ENCODE results near the gene DSTN. TPM values are rescaled to one million over a fixed set of nuclear protein-coding genes. Genes with fewer than 3 reads are reported as not detected.
A peak's percentile ranks its signal among the peaks of the same experiment; 100 is the strongest.

DSTN gene
- polyA plus RNA-seq, 1 experiment: 295 TPM

GRCh38 chr20:17555106-17555505 lies 14.8 kb upstream of the DSTN start:
- Histone ChIP-seq H3K36me3 (ENCODE audit: control insufficient read depth, insufficient read depth, low read length) (no peaks in the 10 kb centered on the region), H3K27me3 (ENCODE audit: control insufficient read depth, insufficient read depth, low read length) (no peaks in the 10 kb centered on the region), H3K4me3 (ENCODE audit: low read depth, low read length) (no peak overlapping the region)
- POLR2A ChIA-PET: no interaction called here
- TF ChIP-seq CTCF (IDR thresholded peaks at IDR 0.05; ENCODE audit: insufficient read depth, low read depth, low read length): no peak
- CTCF ChIA-PET: interaction anchor here (1.4 kb wide), 1 partner anchor 14 kb away, joined by 4 read pairs; no protein-coding TSS in a partner anchor
- DNase-seq (ENCODE audit: low read depth): no peak

- POLR2A ChIA-PET: interaction anchor here (0.6 to 1.1 kb wide), 3 partner anchors 9 to 13 kb away, joined by 3 to 16 read pairs (median 3); partner anchors contain the start of gene DSTN
- CTCF ChIA-PET: interaction anchor here (0.6 to 1.9 kb wide), 7 partner anchors 10 to 104 kb away, joined by 3 to 9 read pairs (median 4); no protein-coding TSS in a partner anchor
- DNase-seq (ENCODE audit: low read depth): no peak
- no peaks in the 10 kb centered on the region for H3K36me3 ChIP-seq (ENCODE audit: control insufficient read depth, insufficient read depth, low read length)
- no peak overlapping the region for H3K4me3 ChIP-seq (ENCODE audit: low read depth, low read length)
- TF ChIP-seq CTCF (IDR thresholded peaks at IDR 0.05; ENCODE audit: insufficient read depth, low read depth, low read length): no peak
- no peaks in the 10 kb centered on the region for H3K27me3 ChIP-seq (ENCODE audit: control insufficient read depth, insufficient read depth, low read length)
Measured at GRCh38 chr20:17556837-17557674, 12.8 kb upstream of the DSTN start.

GRCh38 chr20:17557675-17558006 lies 12.2 kb upstream of the DSTN start:
- ChIA-PET CTCF (interaction anchor here (0.6 to 1.9 kb wide), 6 partner anchors 11 to 103 kb away, joined by 3 to 9 read pairs (median 4); no protein-coding TSS in a partner anchor), POLR2A (interaction anchor here (0.6 to 1.1 kb wide), 2 partner anchors 12 to 13 kb away, joined by 3 to 4 read pairs; partner anchors contain the start of gene DSTN)
- Histone ChIP-seq H3K4me3 (ENCODE audit: low read depth, low read length) (no peak overlapping the region), H3K36me3 (ENCODE audit: control insufficient read depth, insufficient read depth, low read length) (no peaks in the 10 kb centered on the region), H3K27me3 (ENCODE audit: control insufficient read depth, insufficient read depth, low read length) (no peaks in the 10 kb centered on the region)
- DNase-seq (ENCODE audit: low read depth): peak; percentile 51
- TF ChIP-seq CTCF (IDR thresholded peaks at IDR 0.05; ENCODE audit: insufficient read depth, low read depth, low read length): no peak

- no peak for TF ChIP-seq CTCF (IDR thresholded peaks at IDR 0.05; ENCODE audit: insufficient read depth, low read depth, low read length)
- H3K4me3 ChIP-seq (ENCODE audit: low read depth, low read length): 0 out of 2 replicates have a peak overlapping the region, but pooled peaks have one; percentile 10
- DNase-seq (ENCODE audit: low read depth): peak; percentile 87
- no peaks in the 10 kb centered on the region for H3K27me3 ChIP-seq (ENCODE audit: control insufficient read depth, insufficient read depth, low read length)
- ChIA-PET CTCF (interaction anchor here (1.1 to 1.9 kb wide), 5 partner anchors 11 to 103 kb away, joined by 3 to 9 read pairs (median 4); no protein-coding TSS in a partner anchor), POLR2A (interaction anchor here (0.6 to 1.1 kb wide), 2 partner anchors 11 to 14 kb away, joined by 3 to 4 read pairs; partner anchors contain the start of gene DSTN)
- no peaks in the 10 kb centered on the region for H3K36me3 ChIP-seq (ENCODE audit: control insufficient read depth, insufficient read depth, low read length)
Measured at GRCh38 chr20:17558154-17558940, 11.5 kb upstream of the DSTN start.

GRCh38 chr20:17558941-17559304 lies 11.0 kb upstream of the DSTN start:
- Histone ChIP-seq H3K4me3 (ENCODE audit: low read depth, low read length) (no peak overlapping the region), H3K36me3 (ENCODE audit: control insufficient read depth, insufficient read depth, low read length) (no peaks in the 10 kb centered on the region), H3K27me3 (ENCODE audit: control insufficient read depth, insufficient read depth, low read length) (no peaks in the 10 kb centered on the region)
- no peak for TF ChIP-seq CTCF (IDR thresholded peaks at IDR 0.05; ENCODE audit: insufficient read depth, low read depth, low read length)
- POLR2A ChIA-PET: no interaction called here
- CTCF ChIA-PET: interaction anchor here (1.8 kb wide), 1 partner anchor 15 kb away, joined by 4 read pairs; no protein-coding TSS in a partner anchor
- DNase-seq (ENCODE audit: low read depth): no peak
